Left hindlimb (tissue), 1 donor: ENCODE measurements around the gene SLC9A1.
"Not testable (repeated sequence)": the region's sequence is repeated elsewhere in the genome, so short reads cannot be mapped to it uniquely, and the experiment has no call there.

Experiments used
- DNase-seq: peaks from one replicate; pipeline ENCODE4 v3.0.0-alpha.2; 2018

Gene SLC9A1

DNA sequence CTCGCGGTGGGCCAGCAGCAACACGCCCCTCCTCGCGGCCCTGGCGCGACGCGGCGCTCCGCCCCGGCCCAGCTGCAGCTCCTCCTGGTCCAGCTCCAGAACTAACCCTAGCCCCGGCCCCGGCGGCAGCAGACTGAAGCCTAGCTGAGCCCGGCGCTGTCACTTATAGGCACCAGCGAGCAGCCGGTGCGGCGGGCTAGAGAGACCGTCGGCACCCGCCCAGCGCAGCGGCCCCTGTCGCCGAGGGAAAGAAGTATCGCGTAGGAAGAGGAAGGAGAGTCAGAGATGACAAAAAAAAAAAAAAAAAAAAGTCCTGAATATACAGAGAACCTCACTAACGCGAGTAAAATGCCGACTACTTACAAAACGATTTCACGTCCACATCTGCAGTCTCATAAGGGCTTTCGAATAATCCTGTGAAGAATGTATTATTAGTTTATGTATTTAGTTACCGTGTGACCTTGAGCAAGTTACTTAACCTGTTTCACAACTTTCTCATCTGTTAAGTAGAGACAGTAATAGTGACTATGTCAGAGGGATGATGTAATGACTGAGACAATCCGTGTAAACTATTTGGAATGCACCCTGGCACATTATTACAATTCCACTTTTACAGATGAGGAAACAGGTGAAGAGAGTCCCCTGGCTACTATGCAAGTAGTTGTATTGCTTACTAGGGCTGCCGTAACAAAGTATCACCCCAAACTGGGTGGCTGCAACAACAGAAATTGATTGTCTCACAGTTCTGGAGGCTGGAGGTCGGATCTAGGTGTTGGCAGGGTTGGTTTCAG lies at the start of gene SLC9A1:
Gene SLC9A1, minus strand, starts transcription at position 135 of the 791 bp plus-strand sequence. CDS start 791 bp downstream, outside the sequence.
- DNase-seq: peak; percentile 96

DNA sequence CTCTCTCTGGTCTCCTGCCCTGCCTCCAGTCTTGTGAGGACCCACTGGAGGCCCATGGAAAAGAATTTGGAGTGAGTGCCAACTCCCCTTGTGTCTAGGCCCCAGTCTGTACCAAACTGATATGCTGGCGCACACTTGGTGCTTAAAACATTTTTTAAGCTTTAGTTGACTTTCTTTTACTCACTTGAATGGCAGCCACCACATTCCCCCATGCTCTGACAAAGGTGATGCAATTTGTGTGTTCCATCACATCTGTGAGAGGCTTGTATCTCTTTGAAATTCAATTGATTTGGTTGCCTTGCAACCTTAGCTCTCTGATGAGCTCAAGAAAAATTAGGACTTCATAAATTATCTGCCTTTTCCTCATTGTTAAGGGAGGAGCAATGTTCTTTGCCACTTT lies 49.0 kb upstream of the SLC9A1 start:
- no peak for DNase-seq

DNA sequence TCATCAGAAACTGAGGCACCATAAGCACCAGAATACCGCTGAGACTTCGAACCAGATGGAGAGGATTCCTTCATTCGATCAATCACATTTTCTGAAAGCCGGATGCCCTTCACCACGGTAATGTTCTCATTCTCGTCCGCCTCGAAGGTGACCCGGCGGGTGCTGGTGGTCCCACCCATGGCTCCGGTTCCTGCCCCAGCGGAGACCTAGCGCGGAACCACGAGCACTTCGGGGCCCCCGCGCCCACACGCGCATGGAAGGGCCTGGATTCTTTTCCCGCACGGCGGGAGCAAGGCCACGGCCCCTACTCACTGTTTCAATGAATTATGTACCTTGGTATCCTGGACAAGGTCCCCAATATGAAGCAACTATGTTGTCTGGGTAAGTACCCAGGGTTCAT lies 46.4 kb upstream of the SLC9A1 start:
- no peak for DNase-seq

DNA sequence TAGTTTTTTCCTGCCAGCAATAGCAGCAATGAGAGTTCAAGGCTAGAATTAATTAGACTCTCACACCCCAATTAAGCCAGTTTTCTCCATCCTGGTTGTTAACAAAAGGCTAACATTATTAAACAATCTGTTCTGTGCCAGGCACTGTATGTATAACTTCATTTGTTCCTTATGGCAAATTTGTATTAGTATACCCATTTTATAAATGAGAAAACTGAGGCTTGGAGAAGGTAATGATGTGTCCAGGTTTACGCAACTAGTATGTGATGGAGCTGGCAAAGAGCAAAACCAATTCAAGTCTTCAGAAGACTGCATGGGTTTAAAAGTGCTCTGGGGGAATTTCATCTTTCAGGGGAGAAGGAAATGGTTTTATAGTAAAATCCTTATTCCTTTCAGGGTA lies 38.3 kb upstream of the SLC9A1 start:
- no peak for DNase-seq

DNA sequence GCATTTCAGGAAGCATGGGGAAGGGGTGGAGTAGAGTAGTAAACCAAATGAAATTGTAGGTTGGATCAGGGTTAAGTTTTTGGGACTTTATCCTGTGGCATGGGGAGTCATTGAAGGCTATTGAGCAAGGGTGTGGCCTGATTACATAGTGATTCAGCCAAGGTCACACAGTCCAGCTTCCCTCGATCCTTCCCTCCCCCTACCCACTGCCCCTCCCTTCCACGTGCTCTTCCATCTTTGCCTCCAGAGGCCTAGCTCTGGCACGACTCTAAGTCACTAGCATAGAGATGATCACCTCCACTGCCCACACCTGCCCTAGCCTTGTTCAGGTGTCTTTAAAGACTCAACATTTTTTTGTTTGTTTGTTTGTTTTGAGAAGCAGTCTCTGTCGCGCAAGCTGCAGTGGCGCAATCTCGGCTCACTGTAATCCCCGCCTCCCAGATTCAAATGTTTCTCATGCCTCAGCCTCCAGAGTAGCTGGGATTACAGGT lies 37.2 kb upstream of the SLC9A1 start:
- no peak for DNase-seq

DNA sequence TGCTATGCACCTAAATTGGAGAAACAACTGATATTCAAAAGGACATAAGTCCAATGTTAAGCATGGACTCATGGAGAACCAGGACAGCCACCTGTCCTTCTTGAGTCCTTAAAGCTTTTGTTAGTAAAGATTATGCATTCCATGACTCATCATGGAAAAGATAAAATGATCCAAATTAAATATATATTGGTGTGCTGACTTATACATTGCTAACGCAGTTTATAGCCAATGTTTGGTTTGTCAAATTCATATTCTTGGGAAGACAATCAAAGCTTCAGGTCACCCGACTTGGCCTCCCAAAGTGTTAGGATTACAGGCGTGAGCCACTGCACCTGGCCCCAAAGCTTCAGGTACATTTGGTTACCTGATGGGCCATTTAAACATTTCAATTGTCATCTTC lies 29.7 kb upstream of the SLC9A1 start:
- not testable (repeated sequence) for DNase-seq

DNA sequence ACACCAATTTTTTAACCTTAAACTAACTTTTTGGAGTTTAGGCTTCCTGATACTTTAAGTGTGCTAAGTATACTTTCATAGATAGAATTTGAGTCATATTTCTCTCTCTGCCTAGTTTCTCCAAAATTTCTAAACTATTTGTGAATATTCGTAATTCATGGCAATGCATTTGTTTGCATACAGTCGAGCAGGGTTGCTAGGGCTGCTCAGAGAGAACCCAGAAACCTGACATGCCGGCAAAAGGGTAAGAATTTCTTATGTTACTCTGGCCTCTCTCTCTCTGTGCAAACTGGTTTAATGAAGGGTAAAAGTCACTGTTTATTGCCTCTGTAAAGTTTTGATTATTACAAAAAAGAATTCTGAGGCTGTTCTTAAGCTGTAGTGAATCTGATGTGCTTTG lies 25.1 kb upstream of the SLC9A1 start:
- no peak for DNase-seq

DNA sequence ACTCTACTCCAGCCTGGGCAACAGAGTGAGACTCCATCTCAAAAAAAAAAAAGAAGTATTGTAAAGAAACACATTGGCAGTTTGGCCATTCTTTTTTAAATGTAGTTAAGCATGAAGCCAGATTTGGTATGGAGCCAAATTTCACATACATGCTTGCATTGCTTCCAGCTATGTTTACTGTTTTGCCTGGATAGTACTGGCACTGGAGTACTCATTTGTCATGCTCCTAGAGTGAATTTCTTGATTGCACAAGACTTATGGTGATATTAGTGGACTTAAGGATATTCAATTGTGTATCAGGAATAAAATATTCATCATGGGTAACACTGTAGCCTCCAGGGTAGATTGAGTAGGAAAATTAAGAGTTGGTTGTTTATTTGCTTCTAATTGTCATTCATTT lies 24.5 kb upstream of the SLC9A1 start:
- no peak for DNase-seq

DNA sequence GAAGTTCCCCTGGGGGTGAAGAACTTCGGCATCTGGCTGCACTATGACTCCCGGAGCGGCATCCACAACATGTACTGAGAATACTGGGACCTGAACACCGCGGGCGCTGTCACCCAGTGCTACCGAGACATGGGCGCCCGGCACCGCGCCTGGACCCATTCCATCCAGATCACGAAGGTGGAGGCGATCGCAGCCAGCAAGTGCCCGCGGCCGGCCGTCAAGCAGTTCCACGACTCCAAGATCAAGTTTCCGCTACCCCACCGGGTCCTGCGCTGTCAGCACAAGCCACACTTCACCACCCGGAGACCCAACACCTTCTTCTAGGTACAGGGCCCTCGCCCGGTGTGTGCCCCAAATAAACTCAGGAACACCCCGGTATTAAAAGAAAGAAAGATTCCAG lies 22.0 kb upstream of the SLC9A1 start:
- no peak for DNase-seq

DNA sequence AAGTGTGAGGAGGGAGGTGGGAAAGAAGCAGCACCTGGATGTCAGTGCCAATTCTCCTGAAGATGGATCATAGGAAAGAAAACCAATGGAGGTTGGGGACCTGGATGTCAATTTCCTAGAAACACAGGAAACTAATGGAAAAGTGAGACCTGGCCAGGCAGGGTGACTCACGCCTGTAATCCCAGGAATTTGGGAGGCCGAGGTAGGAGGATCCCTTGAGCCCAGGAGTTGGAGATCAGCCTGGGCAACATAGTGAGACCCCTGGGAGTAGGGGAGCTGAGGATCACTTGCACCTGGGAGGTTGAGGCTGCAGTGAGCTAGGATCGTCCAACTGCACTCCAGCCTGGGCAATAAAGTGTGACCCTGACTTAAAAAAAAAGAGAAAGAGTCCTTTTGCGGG lies 21.4 kb upstream of the SLC9A1 start:
- no peak for DNase-seq

DNA sequence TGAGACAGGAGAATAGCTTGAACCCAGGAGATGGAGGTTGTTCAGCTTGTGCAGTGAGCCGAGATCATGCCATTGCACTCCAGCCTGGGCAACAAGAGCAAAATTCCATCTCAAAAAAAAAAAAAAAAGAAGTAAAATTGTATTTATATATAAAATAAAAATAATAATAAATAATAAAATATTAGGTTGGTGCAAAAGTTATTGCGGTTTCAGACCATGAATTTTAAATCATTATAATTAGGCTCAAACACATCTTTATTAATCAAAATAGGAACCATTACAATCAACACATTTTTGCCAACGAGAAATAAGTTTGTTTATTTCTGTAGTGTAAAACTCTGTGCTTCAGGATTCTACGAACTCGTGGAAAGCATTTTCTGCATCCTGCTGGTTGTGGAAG lies 18.1 kb upstream of the SLC9A1 start:
- not testable (repeated sequence) for DNase-seq

DNA sequence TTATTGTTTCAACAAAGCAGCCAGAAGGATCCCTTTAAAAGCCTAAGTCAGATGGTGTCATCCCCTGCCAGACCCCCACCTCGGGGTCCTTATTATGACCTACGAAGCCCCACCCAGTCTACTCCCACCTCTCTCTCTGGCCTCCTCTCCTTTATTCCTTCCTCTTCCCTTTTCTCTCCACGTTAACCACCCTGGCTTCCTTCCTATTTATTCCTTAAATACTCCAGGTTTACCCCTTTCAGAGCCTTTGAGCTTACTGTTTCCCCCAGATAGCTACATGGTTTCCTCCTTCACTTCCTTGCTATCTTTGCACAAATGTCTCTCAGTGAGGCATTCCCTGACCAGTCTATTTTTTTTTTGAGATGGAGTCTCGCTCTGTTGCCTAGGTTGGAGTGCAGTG lies 12.0 kb upstream of the SLC9A1 start:
- DNase-seq: no peak

DNA sequence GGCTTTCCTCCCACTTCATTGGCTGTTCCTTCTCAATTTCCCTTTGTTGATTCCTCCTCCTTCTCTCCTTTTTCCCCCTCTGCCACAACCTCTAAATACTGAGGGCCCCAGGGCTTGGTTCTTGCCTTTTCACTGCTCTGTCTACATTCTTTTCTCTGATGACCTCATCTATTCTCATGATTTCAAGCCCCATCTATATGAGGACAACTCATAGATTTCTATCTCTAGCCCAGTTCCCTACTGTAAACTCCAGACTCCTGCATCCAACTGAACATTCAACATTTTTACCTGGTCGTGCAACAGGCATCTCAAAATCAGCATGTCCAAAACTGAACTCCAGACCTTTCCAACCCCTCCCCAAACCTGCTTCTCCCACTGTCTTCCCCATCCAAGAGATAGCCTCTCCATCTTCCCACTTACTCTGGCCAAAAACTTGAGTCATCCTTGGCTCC lies 11.5 kb upstream of the SLC9A1 start:
- no peak for DNase-seq

DNA sequence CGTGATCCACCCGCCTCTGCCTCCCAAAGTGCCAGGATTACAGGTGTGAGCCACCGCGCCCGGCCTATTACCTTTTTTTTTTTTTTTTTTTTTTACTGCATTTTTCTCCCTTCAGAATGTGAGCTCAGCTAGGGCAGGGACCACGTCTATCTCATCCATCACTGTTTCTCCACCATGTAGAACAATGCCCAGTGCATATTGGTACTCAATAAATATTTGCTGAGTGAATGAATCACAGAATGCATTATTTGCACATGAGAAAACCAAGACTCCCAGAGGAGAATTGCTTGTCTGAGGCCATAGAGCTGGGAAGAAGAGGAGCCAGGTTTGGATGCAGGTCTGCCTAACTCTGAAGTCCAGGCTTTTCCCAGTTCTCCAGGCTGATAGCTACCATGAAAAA lies 8.2 kb upstream of the SLC9A1 start:
- DNase-seq: no peak

DNA sequence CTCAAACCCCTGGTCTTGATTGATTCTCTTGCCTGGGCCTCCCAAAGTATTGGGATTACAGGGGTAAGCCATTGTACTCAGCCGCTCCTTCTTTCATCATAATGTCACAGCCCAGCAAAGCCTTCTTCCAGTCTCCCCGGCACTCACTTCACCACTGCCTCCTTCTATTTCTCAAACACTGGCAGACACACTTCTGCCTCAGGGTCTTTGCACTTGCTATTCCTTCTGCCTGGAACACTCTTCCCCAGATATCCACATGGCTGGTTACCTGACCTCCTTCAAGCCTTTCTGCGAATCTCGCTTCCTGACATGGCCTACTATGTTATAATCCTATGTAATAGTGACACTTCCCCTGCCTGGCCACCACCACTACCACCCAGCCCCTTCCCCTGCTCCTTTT lies 7.2 kb upstream of the SLC9A1 start:
- no peak for DNase-seq

DNA sequence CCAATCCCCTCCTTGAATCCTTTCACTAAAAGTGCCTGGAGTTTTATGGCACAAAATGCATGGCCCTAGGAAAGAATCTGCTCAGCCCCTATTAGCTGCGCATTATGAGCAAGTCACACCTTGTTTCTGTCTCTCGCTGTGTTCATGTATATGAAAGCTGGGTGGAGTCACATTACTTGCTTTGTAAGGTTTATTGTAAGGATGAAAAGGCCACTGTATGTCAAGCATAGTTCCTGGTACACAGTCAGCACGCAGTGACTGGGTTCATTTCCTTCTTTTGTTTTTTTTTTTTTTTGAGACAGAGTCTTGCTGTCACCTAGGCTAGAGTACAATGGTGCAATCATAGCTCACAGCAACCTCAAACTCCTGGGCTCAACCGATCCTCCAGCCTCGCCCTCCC lies 6.7 kb upstream of the SLC9A1 start:
- no peak for DNase-seq

DNA sequence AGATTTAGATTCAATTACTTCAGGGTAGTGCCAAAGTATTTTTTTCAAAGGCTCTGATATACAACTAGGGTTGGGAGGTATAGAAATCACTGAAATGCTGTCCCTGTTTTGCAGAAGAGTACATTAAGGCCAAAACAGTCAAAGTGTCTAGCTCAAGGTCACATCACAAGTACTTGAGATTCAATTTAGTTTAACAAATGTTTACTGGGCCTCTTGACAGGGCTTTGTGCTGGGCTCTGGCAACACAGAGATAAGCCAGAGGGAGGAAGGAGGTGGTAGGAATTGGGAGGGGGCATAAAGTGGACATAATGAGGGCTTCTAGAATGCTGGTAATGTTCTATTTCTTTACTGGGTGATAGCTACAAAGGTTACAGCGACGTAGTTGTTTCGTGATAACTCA lies 2.3 kb upstream of the SLC9A1 start:
- DNase-seq: no peak

DNA sequence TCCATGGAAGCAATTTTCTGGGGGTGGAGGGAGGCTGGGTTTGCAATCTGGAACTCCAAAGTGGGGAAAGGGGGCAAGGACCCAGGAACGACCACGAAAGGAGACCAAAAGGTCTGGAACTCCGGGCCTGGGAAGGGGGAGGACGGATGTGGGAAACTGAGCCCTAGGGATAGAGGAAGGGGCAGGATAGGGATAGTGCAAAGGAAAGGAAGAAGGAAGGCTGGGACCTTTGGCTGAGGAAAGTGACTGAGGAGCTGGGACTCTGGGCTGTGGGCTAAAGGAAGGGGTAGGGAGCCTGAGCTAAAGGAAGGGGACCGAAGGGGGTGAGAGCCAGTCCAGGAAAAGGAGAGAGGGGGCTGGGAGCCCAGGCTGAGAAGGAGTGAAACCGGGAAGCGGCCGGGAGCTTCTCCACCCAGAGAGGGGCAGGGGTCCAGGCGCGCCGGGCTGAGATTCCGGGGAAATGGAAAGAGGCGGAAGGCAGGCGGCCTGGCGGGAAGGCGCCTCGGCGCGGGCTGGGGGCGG lies 395 bp downstream of the SLC9A1 start:
- no peak for DNase-seq

DNA sequence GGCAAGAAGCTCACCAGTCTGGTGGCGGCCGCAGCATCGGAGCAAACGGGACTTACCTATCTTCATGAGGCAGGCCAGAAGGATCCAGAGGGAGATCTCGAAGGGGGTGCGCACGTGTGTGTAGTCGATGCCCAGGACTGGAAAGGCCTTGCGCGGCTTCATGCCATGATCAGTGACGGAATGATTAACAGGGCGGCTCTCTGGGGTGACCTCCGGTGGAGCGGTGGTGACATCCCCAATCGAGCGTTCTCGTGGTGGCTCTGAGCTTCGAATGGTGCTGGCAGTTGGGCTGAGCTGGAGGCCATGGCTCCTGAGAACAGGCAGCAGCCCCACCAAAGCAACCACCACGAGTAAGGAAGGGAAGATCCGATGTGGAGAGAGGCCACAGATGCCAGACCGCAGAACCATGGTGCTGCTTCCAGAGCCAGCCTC lies 982 bp downstream of the SLC9A1 start:
- no peak for DNase-seq

DNA sequence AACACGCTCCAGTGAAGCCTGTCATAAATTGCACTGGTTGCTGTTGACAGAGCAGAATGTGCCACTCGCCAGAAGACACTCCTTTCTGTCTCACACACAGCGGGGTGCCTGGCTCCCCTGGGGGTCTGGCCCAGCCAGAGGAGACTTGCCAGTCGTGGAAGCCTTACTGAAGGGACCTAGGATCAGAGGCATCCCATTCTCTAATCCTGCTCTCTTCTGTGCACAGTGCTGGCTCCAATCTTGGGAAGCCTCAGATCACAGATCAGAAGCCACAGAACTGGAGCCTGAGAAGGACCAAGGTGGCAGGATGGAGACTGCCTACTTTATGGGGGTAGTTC lies 1.4 kb downstream of the SLC9A1 start:
- no peak for DNase-seq

DNA sequence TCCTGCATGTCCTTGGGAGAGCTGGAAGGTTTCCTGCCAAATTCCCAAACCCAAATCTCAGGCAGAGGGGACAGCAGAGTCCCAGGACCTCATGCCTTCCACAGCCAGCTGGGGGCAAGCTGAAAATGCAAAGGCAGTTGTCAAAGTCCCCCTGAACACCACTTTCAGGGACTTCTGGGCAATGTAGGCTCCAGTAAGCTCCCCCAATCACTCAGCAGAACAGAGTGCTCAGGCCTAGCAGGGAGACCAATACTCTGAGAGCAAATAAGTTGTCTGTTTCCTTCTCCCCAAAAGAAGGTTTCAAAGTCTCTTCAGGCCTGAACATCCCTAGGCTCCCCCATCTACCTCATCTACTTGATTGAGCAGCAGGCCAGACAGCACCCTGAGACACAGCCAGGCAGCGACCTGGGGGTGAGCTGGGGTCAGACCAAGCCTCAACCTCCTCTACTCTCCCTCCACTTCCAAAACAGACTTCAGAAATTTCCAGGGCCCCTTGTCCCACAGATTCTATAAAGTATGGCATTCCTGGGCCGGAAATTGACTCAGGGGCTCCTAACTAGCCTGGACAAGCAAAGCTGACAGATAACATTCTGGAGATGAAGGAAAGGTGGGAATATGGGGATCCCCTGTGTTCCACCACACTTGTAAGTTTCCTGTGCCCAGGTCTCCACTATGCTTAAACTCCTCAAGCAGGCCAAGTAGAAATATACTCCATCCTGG lies 1.9 kb downstream of the SLC9A1 start:
- DNase-seq: no peak

DNA sequence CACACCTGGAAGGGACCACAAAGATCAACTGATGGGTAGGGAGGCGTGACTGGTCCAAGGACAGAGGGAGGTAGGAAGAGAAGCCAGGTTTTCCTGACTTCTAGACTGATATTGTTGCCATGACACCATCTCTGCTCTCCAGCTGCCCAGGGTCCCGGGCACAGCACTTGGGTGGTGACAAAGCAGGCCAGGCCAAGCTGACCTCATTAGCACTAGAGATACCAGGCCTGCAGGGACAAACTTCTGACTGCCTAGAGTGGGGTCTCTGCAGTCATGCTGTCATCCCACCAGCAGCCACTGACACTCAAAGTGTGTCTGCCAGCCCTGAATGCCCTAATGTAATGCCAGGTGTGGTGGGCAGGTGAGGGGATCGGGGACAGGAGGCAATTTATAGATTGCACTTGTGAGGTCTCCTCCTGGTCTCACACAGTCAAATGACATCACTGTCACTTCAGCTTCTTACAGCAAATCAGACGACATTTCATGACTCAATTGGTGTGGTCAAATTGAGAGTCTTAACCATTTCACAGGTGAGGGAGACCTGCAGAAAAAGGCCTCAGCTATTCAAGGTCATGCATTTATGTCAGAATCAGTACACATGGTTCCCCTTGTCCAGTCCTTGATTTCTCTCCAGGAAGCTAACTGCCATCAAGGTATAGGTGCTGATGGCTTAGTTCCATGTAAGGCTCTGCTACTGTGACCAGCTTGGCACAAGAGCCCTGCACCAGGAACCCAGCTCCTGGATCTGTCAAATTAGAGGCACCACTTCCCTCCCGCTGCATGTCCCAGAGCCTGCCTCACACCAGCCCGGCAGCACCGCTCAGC lies 2.7 kb downstream of the SLC9A1 start:
- DNase-seq: no peak

DNA sequence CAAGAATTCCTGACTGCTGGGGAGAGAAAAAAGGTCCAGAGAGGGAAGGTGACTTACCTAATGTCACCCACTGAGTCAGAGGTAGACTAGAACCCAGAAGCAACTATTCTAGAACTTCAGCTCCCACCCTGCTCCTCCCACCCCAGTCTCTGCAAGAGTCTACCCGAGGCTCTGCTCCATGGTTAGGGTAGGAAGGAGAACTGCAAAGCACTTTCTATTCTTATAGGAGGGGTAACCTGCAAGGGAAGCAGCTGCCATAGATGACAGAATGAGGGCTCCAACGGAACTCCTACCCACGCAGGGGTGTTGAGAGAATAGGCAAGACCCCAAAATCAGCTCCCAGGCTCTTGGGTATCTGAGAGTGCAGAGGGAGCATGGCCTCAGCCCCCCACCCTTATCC lies 4.3 kb downstream of the SLC9A1 start:
- no peak for DNase-seq
